22Rv1 (cell line): Measurements from ENCODE around the gene FHOD3.
A peak's percentile ranks its signal among the peaks of the same experiment; 100 is the strongest.
"Not testable (repeated sequence)": the region's sequence is repeated elsewhere in the genome, so short reads cannot be mapped to it uniquely, and the experiment has no call there.

ENCODE experiments used
- H3K27ac ChIP-seq: fragments of 450-650 bp; 2 replicates; pipeline ENCODE4 v1.5.1; 2017
- ZFX ChIP-seq: fragments of 450-650 bp; IDR thresholded peaks from 2 replicates; pipeline ENCODE4 v1.6.1; 2017; ENCODE audit warnings: antibody characterized with exemption, borderline replicate concordance
- TF ChIP-seq, protein P1 (sequence below): fragments of 450-650 bp; IDR thresholded peaks from 2 replicates; pipeline ENCODE4 v1.5.1; 2017; ENCODE audit warnings: mild to moderate bottlenecking

The FHOD3 gene

DNA sequence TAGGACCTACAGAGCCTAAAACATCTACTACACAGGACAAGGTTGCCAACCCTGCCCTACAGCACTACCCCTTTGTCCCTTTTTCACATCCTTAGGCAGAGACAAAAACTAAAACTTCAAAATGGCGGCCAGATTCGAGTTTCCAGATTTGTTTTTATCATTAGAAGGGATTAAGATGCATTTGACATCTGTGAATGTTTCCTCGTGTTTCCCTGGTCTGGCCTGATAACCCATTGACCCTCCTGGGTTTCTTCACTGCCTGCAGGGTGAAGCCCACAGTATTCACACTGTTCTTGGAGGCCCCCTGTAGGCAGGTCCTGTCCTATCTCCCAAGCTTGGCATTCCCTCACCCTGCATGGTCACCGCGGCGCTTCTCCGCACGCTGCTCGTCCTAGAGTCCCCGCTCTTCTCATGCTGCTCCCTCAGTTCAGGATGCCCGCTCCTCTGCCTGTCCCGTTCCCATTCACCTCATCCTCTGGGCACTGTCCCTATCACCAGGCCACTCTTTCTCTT lies 463.7 kb downstream of the FHOD3 start:
- H3K27ac ChIP-seq: no peak overlapping the region

DNA sequence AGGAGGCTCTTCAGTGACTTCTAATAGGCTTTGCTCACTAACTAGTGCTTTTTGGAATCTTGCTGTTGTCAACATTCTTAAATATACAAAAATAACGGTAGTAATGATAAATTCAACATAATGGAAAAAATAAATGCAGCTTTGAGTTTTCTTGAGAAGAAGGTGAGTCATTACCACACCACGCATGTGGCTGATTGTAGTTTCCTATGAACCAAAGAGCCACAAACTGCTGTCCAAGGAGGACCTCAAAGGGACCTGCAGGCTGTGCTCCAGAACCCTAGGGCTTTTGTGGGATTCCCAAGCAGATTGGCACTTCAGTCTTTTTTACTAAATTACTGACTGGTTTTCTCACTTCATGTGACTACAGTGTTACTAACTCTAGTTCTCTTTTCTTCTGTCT lies 464.6 kb downstream of the FHOD3 start:
- no peak overlapping the region for H3K27ac ChIP-seq
- TF ChIP-seq, protein P1, sequence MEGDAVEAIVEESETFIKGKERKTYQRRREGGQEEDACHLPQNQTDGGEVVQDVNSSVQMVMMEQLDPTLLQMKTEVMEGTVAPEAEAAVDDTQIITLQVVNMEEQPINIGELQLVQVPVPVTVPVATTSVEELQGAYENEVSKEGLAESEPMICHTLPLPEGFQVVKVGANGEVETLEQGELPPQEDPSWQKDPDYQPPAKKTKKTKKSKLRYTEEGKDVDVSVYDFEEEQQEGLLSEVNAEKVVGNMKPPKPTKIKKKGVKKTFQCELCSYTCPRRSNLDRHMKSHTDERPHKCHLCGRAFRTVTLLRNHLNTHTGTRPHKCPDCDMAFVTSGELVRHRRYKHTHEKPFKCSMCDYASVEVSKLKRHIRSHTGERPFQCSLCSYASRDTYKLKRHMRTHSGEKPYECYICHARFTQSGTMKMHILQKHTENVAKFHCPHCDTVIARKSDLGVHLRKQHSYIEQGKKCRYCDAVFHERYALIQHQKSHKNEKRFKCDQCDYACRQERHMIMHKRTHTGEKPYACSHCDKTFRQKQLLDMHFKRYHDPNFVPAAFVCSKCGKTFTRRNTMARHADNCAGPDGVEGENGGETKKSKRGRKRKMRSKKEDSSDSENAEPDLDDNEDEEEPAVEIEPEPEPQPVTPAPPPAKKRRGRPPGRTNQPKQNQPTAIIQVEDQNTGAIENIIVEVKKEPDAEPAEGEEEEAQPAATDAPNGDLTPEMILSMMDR: no peak
- no peak for TF ChIP-seq ZFX

More for the DNA sequence above, 463.7 kb downstream of the FHOD3 start:
- TF ChIP-seq, protein P1: no peak
- TF ChIP-seq ZFX: no peak

DNA sequence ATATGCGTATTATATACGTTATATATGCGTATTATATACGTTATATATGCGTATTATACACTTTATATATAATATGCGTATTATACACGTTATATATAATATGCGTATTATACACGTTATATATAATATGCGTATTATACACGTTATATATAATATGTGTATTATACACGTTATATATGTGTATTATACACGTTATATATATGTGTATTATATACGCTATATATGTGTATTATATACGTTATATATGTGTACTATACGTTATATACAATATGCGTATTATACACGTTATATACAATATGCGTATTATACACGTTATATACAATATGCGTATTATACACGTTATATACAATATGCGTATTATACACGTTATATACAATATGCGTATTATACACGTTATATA lies 465.5 kb downstream of the FHOD3 start:
- H3K27ac ChIP-seq: not testable (repeated sequence)

DNA sequence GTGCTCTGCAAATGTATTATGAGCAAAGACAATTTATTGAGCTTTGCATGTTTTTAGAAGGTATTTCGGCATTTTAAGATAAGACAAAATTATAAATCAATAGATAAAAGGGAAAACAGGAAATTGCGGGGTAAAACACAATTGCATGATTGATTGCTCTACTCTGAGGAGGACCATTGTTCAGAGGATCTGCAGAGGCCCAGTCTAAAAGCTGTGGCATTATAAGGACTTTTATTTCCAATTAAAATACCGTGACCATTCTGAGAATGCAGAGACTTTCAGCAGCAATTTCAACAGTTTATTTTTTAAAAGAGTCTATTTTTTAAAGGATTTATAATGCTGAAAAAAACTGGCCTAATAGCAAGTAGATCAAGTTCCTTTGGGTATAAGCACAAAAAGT lies 469.3 kb downstream of the FHOD3 start:
- no peak overlapping the region for H3K27ac ChIP-seq
- TF ChIP-seq ZFX: no peak
- TF ChIP-seq, protein P1: no peak

DNA sequence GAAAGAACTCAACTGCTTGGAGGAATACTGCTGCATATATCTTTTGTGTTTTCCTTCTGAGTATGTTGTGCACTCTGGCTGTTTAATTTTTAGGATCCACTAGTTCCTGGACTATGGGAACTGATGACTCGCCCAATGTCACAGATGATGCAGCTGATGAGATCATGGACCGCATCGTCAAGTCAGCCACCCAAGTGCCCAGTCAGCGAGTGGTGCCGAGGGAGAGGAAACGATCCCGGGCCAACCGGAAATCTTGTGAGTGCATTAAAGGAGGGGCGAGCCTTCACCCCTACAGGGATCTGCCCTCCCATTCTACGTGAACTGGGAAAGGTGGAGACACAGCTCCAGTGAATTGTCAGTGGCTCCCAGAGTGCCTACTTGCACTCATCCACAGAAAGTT lies 471.7 kb downstream of the FHOD3 start:
- no peak overlapping the region for H3K27ac ChIP-seq
- TF ChIP-seq, protein P1: no peak
- no peak for TF ChIP-seq ZFX

DNA sequence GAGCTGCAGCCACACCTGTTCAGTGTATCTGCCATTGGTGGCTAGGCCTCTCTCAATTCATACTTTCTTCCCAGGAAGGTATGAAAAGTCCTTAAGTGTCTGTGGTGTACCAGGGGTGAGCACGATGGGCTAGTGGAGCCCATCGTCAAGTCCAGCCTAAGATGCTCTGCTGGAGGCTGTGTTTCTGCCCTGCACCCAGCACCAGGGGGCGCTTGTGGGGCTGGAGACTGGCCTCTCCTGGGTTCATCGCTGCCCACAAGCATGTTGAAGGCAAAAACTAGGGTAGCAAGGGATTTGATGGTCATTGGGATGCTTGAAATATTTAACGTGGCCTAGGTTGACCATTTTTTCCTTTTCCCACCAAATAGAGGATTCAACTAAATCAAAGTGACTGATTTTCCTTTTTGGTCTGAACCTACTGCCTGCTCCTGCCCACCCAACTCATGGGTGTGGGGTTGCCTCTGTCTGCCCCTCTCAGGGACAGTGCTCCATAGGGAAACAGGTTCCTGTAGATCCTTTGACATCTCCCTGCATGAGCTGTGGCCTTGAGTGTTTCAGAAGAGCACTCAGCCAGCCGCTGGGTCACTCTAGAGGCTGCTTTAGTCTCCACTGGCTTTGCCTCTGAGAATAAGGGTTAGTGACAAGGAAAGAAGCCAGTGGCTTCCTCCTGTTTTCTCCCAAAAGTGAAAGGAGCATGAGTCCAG lies 472.2 kb downstream of the FHOD3 start:
- TF ChIP-seq, protein P1: peak; percentile 74
- no peak for TF ChIP-seq ZFX
- H3K27ac ChIP-seq: no peak overlapping the region

DNA sequence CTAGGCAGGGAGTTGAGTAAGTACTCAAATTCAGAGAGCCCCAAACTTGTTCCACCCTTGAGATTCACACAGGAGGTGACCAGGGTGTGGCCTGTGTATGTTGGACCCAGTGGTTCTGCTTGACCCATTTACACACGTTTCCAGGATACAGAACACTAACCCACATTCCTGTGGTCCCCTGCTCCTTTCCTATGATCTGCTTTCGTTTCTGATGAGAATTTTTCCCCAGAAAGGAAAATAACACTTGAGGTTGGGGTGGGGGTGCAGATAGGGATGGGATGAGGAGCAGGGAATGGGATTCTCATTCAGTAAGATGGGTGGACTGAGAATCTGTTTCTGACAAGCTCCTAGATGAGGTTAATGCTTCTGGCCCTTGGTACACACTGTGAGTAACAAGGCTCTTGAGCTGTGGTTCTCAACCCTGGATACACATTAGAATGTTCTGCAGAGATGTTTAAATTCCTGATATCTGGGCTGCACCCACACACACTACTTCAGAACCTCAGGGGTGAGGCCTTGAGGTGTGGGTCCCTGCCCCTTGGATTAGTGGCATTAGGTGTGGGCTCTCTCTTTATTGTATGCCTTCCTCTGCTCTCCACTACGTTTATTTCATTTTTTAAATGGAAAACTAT lies 472.9 kb downstream of the FHOD3 start:
- no peak overlapping the region for H3K27ac ChIP-seq
- TF ChIP-seq, protein P1: no peak
- no peak for TF ChIP-seq ZFX
